Right lung (tissue), 5 donors: Measurements from ENCODE around the gene OR13J1. TPM values are rescaled to one million over a fixed set of nuclear protein-coding genes. Genes with fewer than 3 reads are reported as not detected.
A peak's percentile ranks its signal among the peaks of the same experiment; 100 is the strongest.

Experiments used
- DNase-seq, 2 donors: peaks; one replicate each; pipeline ENCODE4 v3.0.0-alpha.2; 2013
- polyA plus RNA-seq, 5 donors: library from polyadenylated mRNA; unstranded; fragments of 120-200 nt; gene quantifications; one replicate each; pipeline versions ENCODE4 v1.2.1 to v1.2.3, GENCODE V29; 2013; ENCODE audit warnings: inconsistent platforms in 1 of 5, low replicate concordance in 1 of 5; ENCODE audit not compliant: insufficient read length in 5 of 5, insufficient read depth in 1 of 5

Gene OR13J1
- polyA plus RNA-seq, 5 donors, result 0.13 to 0.27 TPM; not detected in 3

GRCh38 chr9:35834260-35835215, 35.7 kb downstream of the OR13J1 start:
- DNase-seq, result no peak

GRCh38 chr9:35832814-35833213, 37.4 kb downstream of the OR13J1 start:
- DNase-seq, result no peak

GRCh38 chr9:35831040-35831439, 39.2 kb downstream of the OR13J1 start:
- DNase-seq, result no peak

GRCh38 chr9:35829764-35830096, 40.5 kb downstream of the OR13J1 start:
- no peak for DNase-seq

- DNase-seq, result peak; percentile 94 to 95
Measured at GRCh38 chr9:35829084-35829763, 41.0 kb downstream of the OR13J1 start, which contains the start of gene TMEM8B. Gene TMEM8B (plus strand): TSS chr9:35829228. CDS start chr9:35829448, 220 bp downstream.

- DNase-seq, result no peak
Measured at GRCh38 chr9:35828716-35829083, 41.5 kb downstream of the OR13J1 start, which contains the start of gene FAM221B. Gene FAM221B (minus strand): TSS chr9:35828732. CDS start chr9:35826161, 2,571 bp downstream.

GRCh38 chr9:35827486-35827885, 42.7 kb downstream of the OR13J1 start:
- DNase-seq, result no peak

GRCh38 chr9:35826071-35826701, 44.0 kb downstream of the OR13J1 start:
- no peak for DNase-seq

GRCh38 chr9:35822926-35823325, 47.3 kb downstream of the OR13J1 start:
- no peak for DNase-seq

GRCh38 chr9:35820076-35820475, 50.1 kb downstream of the OR13J1 start:
- DNase-seq, result no peak

Other genes starting within 250 kb of the OR13J1 start
- gene SIT1, start 219.5 kb downstream of the OR13J1 start, polyA plus RNA-seq, result under 1 TPM; 0.40 to 0.60 (median 0.50) TPM
- gene RMRP, start 212.4 kb downstream of the OR13J1 start, polyA plus RNA-seq, result 1 to 10 TPM in 1 of 5 donors, not detected in 4; 4.1 TPM
- 10 to 100 TPM in 2 of 5 donors, 1 to 10 TPM in 3; 9.3 to 22.5 (median 9.8) TPM for gene CCDC107, start 212.1 kb downstream of the OR13J1 start, polyA plus RNA-seq
- 10 to 100 TPM in 3 of 5 donors, 1 to 10 TPM in 2; 6.6 to 19.7 (median 10.9) TPM for gene ARHGEF39, start 205.2 kb downstream of the OR13J1 start, polyA plus RNA-seq
- gene CA9, start 196.5 kb downstream of the OR13J1 start, polyA plus RNA-seq, result 1 to 10 TPM in 3 of 5 donors, under 1 TPM in 2; 0.51 to 1.3 (median 1.1) TPM
- gene TPM2, start 180.5 kb downstream of the OR13J1 start, polyA plus RNA-seq, result 100 to 1,000 TPM; 149 to 645 (median 181) TPM
- 100 to 1,000 TPM; 116 to 198 (median 132) TPM for gene TLN1, start 138.2 kb downstream of the OR13J1 start, polyA plus RNA-seq
- gene CREB3, start 137.7 kb downstream of the OR13J1 start, polyA plus RNA-seq, result 10 to 100 TPM; 35.4 to 41.6 (median 37.4) TPM
- gene GBA2, start 121.2 kb downstream of the OR13J1 start, polyA plus RNA-seq, result 100 to 1,000 TPM in 1 of 5 donors, 10 to 100 TPM in 4; 85.0 to 106 (median 95.5) TPM
- 10 to 100 TPM; 23.9 to 29.3 (median 25.3) TPM for gene RGP1, start 121.1 kb downstream of the OR13J1 start, polyA plus RNA-seq
- 1 to 10 TPM in 1 of 5 donors, under 1 TPM in 2, not detected in 2; 0.53 to 1.4 (median 0.55) TPM for gene MSMP, start 116.1 kb downstream of the OR13J1 start, polyA plus RNA-seq
- gene NPR2, start 78.8 kb downstream of the OR13J1 start, polyA plus RNA-seq, result 10 to 100 TPM; 40.4 to 54.2 (median 47.0) TPM
- 10 to 100 TPM in 4 of 5 donors, 1 to 10 TPM in 1; 8.7 to 12.5 (median 10.7) TPM for gene SPAG8, start 58.1 kb downstream of the OR13J1 start, polyA plus RNA-seq
- gene HINT2, start 55.4 kb downstream of the OR13J1 start, polyA plus RNA-seq, result 10 to 100 TPM; 29.1 to 42.3 (median 33.5) TPM
- 1 to 10 TPM in 1 of 5 donors, under 1 TPM in 4; 0.48 to 1.0 (median 0.54) TPM for gene FAM221B, start 41.7 kb downstream of the OR13J1 start, polyA plus RNA-seq
- gene TMEM8B, start 41.2 kb downstream of the OR13J1 start, polyA plus RNA-seq, result 10 to 100 TPM; 21.3 to 31.5 (median 27.1) TPM
- under 1 TPM; 0.58 to 0.87 (median 0.71) TPM for gene HRCT1, start 35.8 kb upstream of the OR13J1 start, polyA plus RNA-seq
- 1 to 10 TPM; 2.6 to 4.2 (median 3.5) TPM for gene SPAAR, start 39.1 kb upstream of the OR13J1 start, polyA plus RNA-seq
- not detected for gene OR2S2, start 87.8 kb upstream of the OR13J1 start, polyA plus RNA-seq
- 10 to 100 TPM; 17.4 to 26.6 (median 22.4) TPM for gene RECK, start 166.5 kb upstream of the OR13J1 start, polyA plus RNA-seq